HEK293T (cell line): Measurements from ENCODE around the gene ARID1B.

ENCODE experiments used
- ARNT ChIP-seq: fragments of 450-650 bp; IDR thresholded peaks from 2 replicates; pipeline ENCODE4 v1.6.1; 2017; ENCODE audit warnings: mild to moderate bottlenecking
- BHLHE40 ChIP-seq: fragments of 450-650 bp; IDR thresholded peaks from 2 replicates; pipeline ENCODE4 v1.6.1; 2016; ENCODE audit warnings: mild to moderate bottlenecking, moderate library complexity, borderline replicate concordance
- ELF4 ChIP-seq: fragments of 450-650 bp; IDR thresholded peaks from 2 replicates; pipeline ENCODE4 v1.6.1; 2017; ENCODE audit warnings: antibody characterized with exemption
- FOXA1 ChIP-seq: fragments of 450-650 bp; IDR thresholded peaks from 2 replicates; pipeline ENCODE4 v1.6.1; 2016; ENCODE audit warnings: mild to moderate bottlenecking
- FOXM1 ChIP-seq: fragments of 450-650 bp; IDR thresholded peaks from 2 replicates; pipeline ENCODE4 v1.6.1; 2017; ENCODE audit warnings: mild to moderate bottlenecking, borderline replicate concordance
- HDGF ChIP-seq: fragments of 450-650 bp; IDR thresholded peaks from 2 replicates; pipeline ENCODE4 v1.6.1; 2017; ENCODE audit warnings: antibody characterized with exemption, borderline replicate concordance
- LEF1 ChIP-seq: fragments of 450-650 bp; IDR thresholded peaks from 2 replicates; pipeline ENCODE4 v1.6.1; 2017; ENCODE audit warnings: mild to moderate bottlenecking, borderline replicate concordance
- NFRKB ChIP-seq: fragments of 450-650 bp; IDR thresholded peaks from 2 replicates; pipeline ENCODE4 v1.6.1; 2016; ENCODE audit warnings: mild to moderate bottlenecking, moderate library complexity
- SP1 ChIP-seq: fragments of 450-650 bp; IDR thresholded peaks from 2 replicates; pipeline ENCODE4 v1.6.1; 2017
- TARDBP ChIP-seq: fragments of 450-650 bp; IDR thresholded peaks from 2 replicates; pipeline ENCODE4 v1.6.1; 2016
- ZNF384 ChIP-seq: fragments of 450-650 bp; IDR thresholded peaks from 2 replicates; pipeline ENCODE4 v1.6.1; 2016

DNA sequence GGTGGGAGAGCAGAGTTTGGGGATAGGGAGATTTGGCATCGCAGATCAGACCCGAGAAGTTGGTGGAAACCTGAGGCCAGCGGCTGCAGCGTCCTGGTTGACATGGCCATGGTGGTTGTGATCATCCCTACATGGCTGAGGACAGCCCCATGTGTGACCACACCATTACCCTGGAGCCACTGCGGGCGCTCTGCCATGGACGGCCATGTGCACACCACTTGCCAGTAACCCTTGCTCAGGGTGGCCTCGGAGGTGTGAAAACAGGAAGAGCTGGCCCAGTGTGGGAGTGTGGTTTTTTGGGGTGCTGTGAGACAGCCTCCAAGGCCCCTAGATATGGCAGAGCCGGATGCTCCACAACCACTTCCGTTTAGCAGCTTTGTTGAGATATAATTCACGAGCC, 481.7 kb downstream of the ARID1B start:
- TF ChIP-seq TARDBP, result no peak
- TF ChIP-seq LEF1, result no peak
- TF ChIP-seq NFRKB, result no peak
- TF ChIP-seq ARNT, result no peak
- TF ChIP-seq ZNF384, result no peak
- no peak for TF ChIP-seq FOXM1
- TF ChIP-seq SP1, result no peak
- TF ChIP-seq BHLHE40, result no peak
- no peak for TF ChIP-seq FOXA1
- TF ChIP-seq ELF4, result no peak
- no peak for TF ChIP-seq HDGF
